Keratinocyte (primary cell): Measurements from ENCODE around the gene ADI1. TPM values are rescaled to one million over a fixed set of nuclear protein-coding genes. Genes with fewer than 3 reads are reported as not detected.

Experiments
- DNase-seq: peaks from one replicate; pipeline ENCODE4 v3.0.0-alpha.2; 2011; ENCODE audit warnings: low read depth, missing footprints, low spot score
- FAIRE-seq: peaks from 2 replicates; lab custom pipeline; 2011; peaks lifted over from hg19 to GRCh38; lab: Jason Lieb, UNC
- H2AFZ ChIP-seq: 2 replicates; pipeline ENCODE4 v1.6.0; 2012; ENCODE audit warnings: low read length, control low read depth, inconsistent platforms; ENCODE audit not compliant: control insufficient read depth
- H3K27ac ChIP-seq: 2 replicates; pipeline ENCODE4 v1.5.1; 2011; ENCODE audit warnings: low read length; ENCODE audit not compliant: control insufficient read depth, insufficient read depth
- H3K27me3 ChIP-seq: 3 replicates; pipeline ENCODE4 v1.6.0; 2011; ENCODE audit warnings: low read length; ENCODE audit not compliant: control insufficient read depth, insufficient read depth; ENCODE audit errors: extremely low read depth
- H3K36me3 ChIP-seq, 2 experiments: 2 replicates in 1 of 2; 3 replicates in 1 of 2; pipeline ENCODE4 v1.5.1; 2011; ENCODE audit warnings: low read length in 2 of 2, mild to moderate bottlenecking in 1 of 2; ENCODE audit not compliant: control insufficient read depth in 2 of 2, insufficient read depth in 2 of 2; ENCODE audit errors: extremely low read depth in 1 of 2
- H3K4me1 ChIP-seq: 3 replicates; pipeline ENCODE4 v1.5.1; 2011; ENCODE audit warnings: low read length; ENCODE audit not compliant: control insufficient read depth, insufficient read depth; ENCODE audit errors: extremely low read depth
- H3K4me2 ChIP-seq: 3 replicates; pipeline ENCODE4 v1.6.0; 2011; ENCODE audit warnings: low read depth, low read length; ENCODE audit not compliant: control insufficient read depth, insufficient read depth; ENCODE audit errors: extremely low read depth
- H3K4me3 ChIP-seq, 3 experiments: fragments of 200-600 bp in 1 of 3; sonication (generic) in 1 of 3; 2 replicates in 2 of 3; 3 replicates in 1 of 3; pipeline ENCODE4 v1.5.1; 2011 to 2016; ENCODE audit warnings: low read length in 3 of 3, mild to moderate bottlenecking in 3 of 3, control low read depth in 2 of 3, inconsistent platforms in 1 of 3, low read depth in 1 of 3, mixed read lengths in 1 of 3, mixed run types in 1 of 3, moderate library complexity in 1 of 3; ENCODE audit not compliant: control insufficient read depth in 2 of 3, insufficient read depth in 2 of 3; ENCODE audit errors: extremely low read depth in 1 of 3
- H3K79me2 ChIP-seq: 2 replicates; pipeline ENCODE4 v1.6.0; 2012; ENCODE audit warnings: low read length; ENCODE audit not compliant: control insufficient read depth, insufficient read depth
- H3K9ac ChIP-seq: 3 replicates; pipeline ENCODE4 v1.6.0; 2011; ENCODE audit warnings: low read length; ENCODE audit not compliant: control insufficient read depth, insufficient read depth; ENCODE audit errors: extremely low read depth
- H3K9me1 ChIP-seq: 3 replicates; pipeline ENCODE4 v1.6.0; 2011; ENCODE audit warnings: low read length; ENCODE audit not compliant: control insufficient read depth, insufficient read depth; ENCODE audit errors: extremely low read depth
- H3K9me3 ChIP-seq: 2 replicates; pipeline ENCODE4 v1.5.1; 2012; ENCODE audit warnings: low read depth, low read length; ENCODE audit not compliant: control insufficient read depth
- H4K20me1 ChIP-seq: 3 replicates; pipeline ENCODE4 v1.6.0; 2011; ENCODE audit warnings: low read length; ENCODE audit not compliant: control insufficient read depth, insufficient read depth; ENCODE audit errors: extremely low read depth
- EZH2 ChIP-seq: IDR thresholded peaks from one replicate; pipeline ENCODE4 v1.6.1; 2012; ENCODE audit warnings: inconsistent platforms, mild to moderate bottlenecking, low read length, moderate library complexity
- dilution Hi-C: fragments of 300-500 bp; cut with MboI; formaldehyde crosslinking; loops from one replicate; pipeline ENCODE4 v1.7.0; 2020; ENCODE audit warnings: low sequenced_read_pairs; ENCODE audit not compliant: extremely low pct_ligation_motif_present
- polyA plus RNA-seq, 5 experiments: library from polyadenylated mRNA; depleted of rRNA in 3 of 5; stranded (reverse) in 3 of 5; stranded (forward) in 1 of 5; unstranded in 1 of 5; fragments of >200 nt; gene quantifications; 1 replicate in 1 of 5; 2 replicates in 3 of 5; 3 replicates in 1 of 5; pipeline versions ENCODE4 v1.2.1 to v1.2.3, GENCODE V29; 2011 to 2012; ENCODE audit warnings: missing spikeins in 2 of 5, low read depth in 1 of 5, low replicate concordance in 1 of 5
- TF ChIP-seq, protein P1 (sequence below), 3 experiments: IDR thresholded peaks in 1 of 3; conservative IDR thresholded peaks in 1 of 3; optimal IDR thresholded peaks in 1 of 3; 2 replicates in 2 of 3; 3 replicates in 1 of 3; pipeline versions ENCODE3 to v1.5.1; 2011; ENCODE audit warnings: low read length in 3 of 3, mild to moderate bottlenecking in 3 of 3, moderate library complexity in 2 of 3, control low read depth in 1 of 3, inconsistent platforms in 1 of 3; ENCODE audit not compliant: insufficient read depth in 2 of 3; ENCODE audit errors: extremely low read depth in 1 of 3

ADI1 gene
- polyA plus RNA-seq, 1 donor (not counting 4 experiments of a cell fraction or from before 2014, with no cell fraction given), result 47.4 TPM

DNA sequence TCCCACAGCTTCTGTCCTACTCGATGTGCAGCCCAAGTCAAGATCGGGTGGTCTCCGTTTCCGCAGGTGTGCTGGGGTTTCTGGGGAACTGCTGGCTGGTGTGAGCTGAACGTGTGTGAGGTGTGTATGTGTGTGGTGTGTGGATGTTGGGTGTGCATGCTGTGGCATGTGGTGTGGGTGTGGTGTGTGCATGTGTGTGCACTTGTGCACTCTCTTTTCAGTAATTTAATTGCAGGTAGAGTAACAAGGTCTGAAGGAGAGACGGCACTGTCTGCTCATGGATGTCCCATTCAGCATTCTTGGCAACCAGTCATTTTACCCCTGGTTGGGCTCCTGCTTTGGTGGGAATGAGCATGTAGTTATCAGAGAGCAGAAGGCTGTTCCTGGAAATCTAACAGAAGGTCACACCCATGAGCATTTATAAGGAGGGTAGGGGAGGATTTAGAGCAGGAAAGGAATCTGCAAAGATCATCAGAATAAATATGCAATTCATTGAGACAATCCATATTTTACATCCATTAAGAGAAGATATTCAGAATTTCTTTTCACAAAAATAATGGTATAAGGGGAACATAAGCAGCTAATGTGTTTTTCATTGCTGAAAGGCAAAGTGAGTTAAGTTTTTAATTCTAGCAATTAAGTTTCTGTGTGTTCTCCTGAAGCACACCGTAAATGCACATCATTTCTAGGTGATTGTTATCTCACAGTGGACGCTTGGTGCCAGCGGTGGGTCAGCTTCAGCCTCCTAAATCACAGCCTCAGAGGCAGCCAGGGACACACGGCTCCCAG lies 60.7 kb downstream of the ADI1 start:
- Histone ChIP-seq H3K9ac (no peak overlapping the region), H3K36me3 (peaks cover 8 to 13% of the 10 kb centered on the region in 2 experiments), H3K9me1 (no peaks in the 10 kb centered on the region), H3K9me3 (no peaks in the 10 kb centered on the region), H2AFZ (no peak overlapping the region), H3K4me3 (no peak overlapping the region), H3K4me1 (no peaks in the 10 kb centered on the region), H4K20me1 (no peaks in the 10 kb centered on the region), H3K4me2 (no peak overlapping the region), H3K27ac (no peak overlapping the region), H3K27me3 (no peaks in the 10 kb centered on the region), H3K79me2 (no peaks in the 10 kb centered on the region)
- DNase-seq, result no peak
- TF ChIP-seq EZH2, result no peak
- TF ChIP-seq, protein P1, sequence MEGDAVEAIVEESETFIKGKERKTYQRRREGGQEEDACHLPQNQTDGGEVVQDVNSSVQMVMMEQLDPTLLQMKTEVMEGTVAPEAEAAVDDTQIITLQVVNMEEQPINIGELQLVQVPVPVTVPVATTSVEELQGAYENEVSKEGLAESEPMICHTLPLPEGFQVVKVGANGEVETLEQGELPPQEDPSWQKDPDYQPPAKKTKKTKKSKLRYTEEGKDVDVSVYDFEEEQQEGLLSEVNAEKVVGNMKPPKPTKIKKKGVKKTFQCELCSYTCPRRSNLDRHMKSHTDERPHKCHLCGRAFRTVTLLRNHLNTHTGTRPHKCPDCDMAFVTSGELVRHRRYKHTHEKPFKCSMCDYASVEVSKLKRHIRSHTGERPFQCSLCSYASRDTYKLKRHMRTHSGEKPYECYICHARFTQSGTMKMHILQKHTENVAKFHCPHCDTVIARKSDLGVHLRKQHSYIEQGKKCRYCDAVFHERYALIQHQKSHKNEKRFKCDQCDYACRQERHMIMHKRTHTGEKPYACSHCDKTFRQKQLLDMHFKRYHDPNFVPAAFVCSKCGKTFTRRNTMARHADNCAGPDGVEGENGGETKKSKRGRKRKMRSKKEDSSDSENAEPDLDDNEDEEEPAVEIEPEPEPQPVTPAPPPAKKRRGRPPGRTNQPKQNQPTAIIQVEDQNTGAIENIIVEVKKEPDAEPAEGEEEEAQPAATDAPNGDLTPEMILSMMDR (optimal IDR thresholded peaks at IDR 0.05 in 1 of 3, IDR thresholded peaks at IDR 0.05 in 1 of 3, conservative IDR thresholded peaks at IDR 0.05 in 1 of 3; ENCODE audit: extremely low read depth in 1 of 3, insufficient read depth in 2 of 3, low read length in 3 of 3), result no peak
- dilution Hi-C loops, result no loop called here
- no peak for FAIRE-seq

DNA sequence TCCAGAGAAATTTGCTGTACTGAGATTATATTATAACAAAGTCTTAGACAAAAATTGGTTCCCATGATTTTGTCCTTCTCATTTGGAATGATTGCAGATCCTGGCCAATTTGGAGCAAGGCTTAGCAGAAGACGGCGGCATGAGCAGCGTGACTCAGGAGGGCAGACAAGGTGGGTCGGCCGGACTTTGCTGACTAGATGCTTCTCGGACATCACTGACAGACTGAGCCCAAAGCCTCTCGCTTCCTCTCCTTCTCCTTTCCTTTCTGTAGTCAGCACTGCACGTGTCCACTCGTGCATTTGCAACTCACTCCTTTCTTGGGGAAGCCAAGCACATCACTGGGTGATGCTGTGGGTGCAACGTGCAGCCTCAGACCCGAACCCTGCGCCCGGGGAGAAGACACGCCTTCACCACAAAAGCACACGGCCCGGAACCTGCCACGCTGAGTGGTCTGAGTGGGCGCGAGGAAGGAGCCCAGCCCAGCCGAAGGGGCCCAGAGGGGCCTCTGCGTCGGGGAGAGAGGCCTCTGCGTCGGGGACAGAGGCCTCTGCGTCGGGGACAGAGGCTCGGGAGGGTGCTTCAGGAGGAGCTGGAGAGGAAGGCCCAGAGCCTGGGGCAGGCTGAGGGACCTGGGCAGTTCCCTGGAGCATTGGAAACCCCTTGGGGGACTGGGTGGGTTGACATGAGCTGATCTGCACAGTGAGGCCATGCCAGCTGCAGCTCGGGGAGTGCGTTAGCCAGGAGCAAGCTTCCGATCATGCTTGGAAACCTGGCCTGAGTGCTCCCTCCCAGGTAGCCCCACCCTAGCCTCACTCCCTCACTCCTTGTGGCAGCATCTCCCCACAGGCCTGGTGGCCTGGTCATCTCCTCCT lies 61.6 kb downstream of the ADI1 start:
- TF ChIP-seq, protein P1 (optimal IDR thresholded peaks at IDR 0.05 in 1 of 3, IDR thresholded peaks at IDR 0.05 in 1 of 3, conservative IDR thresholded peaks at IDR 0.05 in 1 of 3; ENCODE audit: extremely low read depth in 1 of 3, insufficient read depth in 2 of 3, low read length in 3 of 3), result no peak
- TF ChIP-seq EZH2, result no peak
- FAIRE-seq (no peak), DNase-seq (no peak)
- no peaks in the 10 kb centered on the region for H3K27me3 ChIP-seq
- dilution Hi-C loops, result no loop called here
- no peaks in the 10 kb centered on the region for H3K4me1 ChIP-seq
- no peak overlapping the region for H2AFZ ChIP-seq
- H3K9ac ChIP-seq, result no peak overlapping the region
- no peak overlapping the region for H3K4me2 ChIP-seq
- H3K36me3 ChIP-seq, result peaks cover 9 to 13% of the 10 kb centered on the region in 2 experiments
- no peaks in the 10 kb centered on the region for H3K9me1 ChIP-seq
- no peaks in the 10 kb centered on the region for H3K79me2 ChIP-seq
- H3K27ac ChIP-seq, result no peak overlapping the region
- no peaks in the 10 kb centered on the region for H3K9me3 ChIP-seq
- no peak overlapping the region for H3K4me3 ChIP-seq
- no peaks in the 10 kb centered on the region for H4K20me1 ChIP-seq
